NCI-H146 (cell line): ENCODE data around the gene TATDN3.
"Not testable (repeated sequence)": the region's sequence is repeated elsewhere in the genome, so short reads cannot be mapped to it uniquely, and the experiment has no call there.

Experiments
- DNase-seq: peaks from one replicate; lab custom pipeline; 2025; lab: John Stamatoyannopoulos, UW

TATDN3 gene

GRCh38 chr1:212791676-212792395 lies at the start of gene TATDN3, which contains the start of gene NSL1:
Gene TATDN3, plus strand, starts transcription at chr1:212791894. Its CDS starts 28 bp downstream, at chr1:212791922.
Gene NSL1, minus strand, starts transcription at chr1:212791777. Its CDS starts 14 bp downstream, at chr1:212791763.
- peak; percentile 88 for DNase-seq

DNA sequence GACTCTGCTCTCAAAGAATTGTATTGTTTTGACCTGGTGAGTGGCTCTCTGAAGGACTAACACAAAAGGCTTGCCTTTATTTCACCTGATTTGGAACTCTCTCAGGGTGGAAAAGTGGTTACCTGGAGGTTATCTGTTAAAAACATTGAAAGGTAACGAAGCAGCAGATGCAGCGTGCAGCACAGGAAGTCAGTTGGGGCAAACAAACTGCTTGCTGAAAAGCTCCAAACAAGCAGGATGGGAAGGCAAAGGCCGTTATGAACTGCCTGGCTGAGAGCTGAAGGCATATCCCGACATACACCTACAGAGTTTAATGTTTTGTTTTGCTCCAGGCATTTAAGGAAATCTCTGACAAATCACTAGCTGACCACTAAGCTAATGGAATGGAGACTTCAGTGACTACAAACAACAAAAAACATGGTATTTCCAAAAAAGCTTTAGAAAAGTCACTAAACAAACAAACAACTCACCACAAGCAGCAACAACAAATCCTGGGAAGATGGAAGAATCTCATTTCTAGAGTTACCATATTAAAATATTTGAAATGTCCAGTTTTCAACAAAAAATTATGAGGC lies 47.7 kb upstream of the TATDN3 start:
- no peak for DNase-seq

- no peak for DNase-seq
Observed at GRCh38 chr1:212745303-212745702, 46.4 kb upstream of the TATDN3 start.

DNA sequence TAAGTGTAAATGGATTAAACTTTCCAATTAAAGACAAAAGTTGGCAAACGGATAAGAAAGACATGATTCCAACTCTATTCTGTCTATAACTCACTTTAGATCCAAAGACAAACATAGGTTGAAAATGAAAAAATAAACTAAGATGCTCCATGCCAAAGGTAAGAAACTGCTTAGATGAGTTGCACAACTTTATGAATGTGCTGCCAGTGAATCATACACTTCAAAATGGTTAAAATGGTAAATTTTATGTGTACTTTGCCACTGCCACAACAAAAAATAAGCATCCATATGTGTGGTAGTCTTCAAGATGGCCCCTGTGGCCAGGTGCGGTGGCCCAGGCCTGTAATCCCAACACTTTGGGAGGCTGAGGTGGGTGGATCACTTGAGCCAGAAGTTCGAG lies 45.1 kb upstream of the TATDN3 start:
- no peak for DNase-seq

DNA sequence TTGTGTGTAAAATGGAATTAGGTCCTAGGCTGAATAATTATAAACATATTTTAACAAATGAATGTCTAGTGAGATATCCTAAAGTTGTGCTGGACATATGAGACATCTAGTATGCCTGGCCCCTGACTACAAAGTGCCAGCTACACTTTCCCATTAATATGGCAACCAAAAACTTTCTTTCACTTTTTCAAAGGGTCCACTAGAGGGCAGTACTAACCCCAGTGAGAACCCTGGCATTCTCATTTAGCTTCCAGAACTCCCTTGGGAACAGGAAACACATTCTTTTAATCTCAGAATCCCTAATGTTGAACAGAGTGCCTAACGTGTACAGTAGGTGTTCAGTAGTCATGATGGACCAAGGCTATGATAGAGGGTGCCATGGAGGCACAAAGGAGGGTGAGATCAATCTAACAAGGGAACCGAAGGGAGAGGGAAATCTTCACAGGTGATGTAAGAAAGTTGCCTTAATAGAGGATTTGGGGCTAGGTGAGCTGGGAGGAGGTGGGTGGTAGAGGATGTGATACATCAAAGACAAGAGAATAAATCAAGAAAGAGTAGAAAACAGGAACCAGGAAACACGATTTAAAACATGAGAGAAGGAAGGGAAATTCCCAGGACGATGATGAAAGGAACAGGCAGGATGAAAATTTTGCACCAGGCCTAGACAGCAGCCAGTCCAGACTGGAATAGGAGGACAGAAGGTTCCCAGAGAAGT lies 41.7 kb upstream of the TATDN3 start:
- DNase-seq = peak; percentile 35

GRCh38 chr1:212752252-212752933 lies 39.3 kb upstream of the TATDN3 start:
- no peak for DNase-seq

DNA sequence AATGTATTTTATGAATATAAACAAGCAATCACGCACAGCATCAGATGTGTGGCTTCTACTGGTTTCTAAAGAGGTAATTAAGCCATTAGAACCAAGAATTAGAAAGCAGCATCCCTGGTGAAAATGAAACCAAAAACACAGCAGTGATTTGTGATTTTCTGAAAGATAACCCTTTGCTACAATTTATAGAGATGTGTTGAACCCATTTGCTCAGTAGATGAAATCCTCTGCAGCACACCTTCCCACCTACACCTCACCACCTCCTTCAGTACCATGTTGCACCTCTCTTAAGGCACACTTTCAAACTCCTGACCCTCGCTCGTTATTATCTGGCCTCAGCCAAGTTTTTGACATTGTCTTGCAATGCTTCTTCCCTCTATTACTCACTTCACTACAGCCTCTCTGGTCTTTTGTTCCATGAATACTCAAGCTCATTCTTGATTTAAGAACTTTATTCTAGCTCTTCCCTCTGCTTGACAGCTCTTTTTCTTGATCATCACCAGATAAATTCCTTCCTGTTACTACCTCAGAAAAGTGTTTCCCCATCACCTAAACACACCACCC lies 38.7 kb upstream of the TATDN3 start:
- DNase-seq = no peak

- DNase-seq = no peak
Observed at GRCh38 chr1:212753749-212754148, 37.9 kb upstream of the TATDN3 start.

DNA sequence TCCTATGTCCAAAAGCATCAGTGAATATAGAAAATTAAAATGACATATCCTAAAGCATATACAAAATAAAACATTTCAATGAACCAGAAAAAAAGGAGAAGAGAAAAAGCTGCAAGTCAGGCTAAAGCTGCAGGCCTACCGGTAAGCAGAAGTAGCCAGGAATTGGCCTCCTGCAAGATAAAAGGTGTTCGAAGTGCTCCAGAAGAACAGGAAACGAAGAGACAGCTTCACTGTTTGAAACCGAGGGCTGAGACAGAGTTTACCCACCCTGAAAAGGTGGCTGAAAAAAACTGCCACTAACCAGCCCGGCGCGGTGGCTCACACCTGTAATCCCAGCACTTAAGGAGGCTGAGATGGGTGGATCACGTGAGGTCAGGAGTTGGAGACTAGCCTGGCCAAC lies 37.5 kb upstream of the TATDN3 start:
- no peak for DNase-seq

DNA sequence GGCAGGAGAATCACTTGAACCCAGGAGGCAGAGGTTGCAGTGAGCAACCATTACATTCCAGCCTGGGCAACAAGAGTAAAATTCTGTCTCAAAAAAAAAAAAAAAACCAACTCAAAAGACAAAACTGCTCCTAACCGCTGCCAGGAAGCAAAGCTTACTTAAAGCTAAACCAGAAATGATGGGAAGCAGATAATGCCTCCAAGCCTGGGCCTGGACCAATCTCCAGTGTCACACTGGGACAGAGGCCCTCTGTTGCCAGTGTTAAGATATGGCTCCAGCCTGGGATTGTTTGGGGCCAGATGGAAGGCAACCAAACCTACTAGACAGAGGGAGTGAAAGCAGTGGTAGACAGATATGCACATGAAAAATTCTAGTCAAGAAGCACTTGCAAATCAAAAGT lies 37.0 kb upstream of the TATDN3 start:
- DNase-seq = no peak

- no peak for DNase-seq
Observed at GRCh38 chr1:212759683-212760082, 32.0 kb upstream of the TATDN3 start.

DNA sequence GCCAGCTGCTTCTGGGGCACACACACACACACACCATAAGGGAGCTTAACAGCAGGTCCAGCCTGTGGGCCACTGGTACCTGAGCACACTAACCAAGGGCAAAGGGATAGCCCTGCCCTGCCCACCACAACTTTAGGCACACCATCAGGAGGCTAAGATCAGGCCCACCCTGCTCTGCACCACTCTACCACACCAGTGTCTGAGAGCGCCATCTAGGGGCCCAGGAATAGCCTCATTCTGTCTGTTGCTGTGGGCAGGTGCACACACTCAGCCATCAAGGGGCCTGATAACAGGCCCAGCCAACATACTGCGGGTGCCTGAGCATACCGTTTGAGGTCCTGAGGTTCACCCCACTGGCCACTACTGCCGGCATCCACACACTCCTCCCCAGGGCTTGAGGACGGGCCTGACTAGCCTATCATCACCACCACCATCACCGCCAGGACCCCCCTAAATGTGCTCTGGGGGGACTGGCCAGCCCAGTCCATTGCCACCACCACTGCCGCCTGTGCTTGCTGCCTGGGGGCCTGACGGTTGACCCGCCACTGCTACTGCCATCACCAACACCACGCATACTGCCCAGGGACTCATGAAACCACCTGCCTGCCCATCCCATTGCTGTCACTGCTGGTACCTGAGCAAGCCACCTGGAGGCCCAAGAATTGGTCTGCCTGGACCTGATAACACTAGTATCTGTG lies 31.4 kb upstream of the TATDN3 start:
- no peak for DNase-seq

DNA sequence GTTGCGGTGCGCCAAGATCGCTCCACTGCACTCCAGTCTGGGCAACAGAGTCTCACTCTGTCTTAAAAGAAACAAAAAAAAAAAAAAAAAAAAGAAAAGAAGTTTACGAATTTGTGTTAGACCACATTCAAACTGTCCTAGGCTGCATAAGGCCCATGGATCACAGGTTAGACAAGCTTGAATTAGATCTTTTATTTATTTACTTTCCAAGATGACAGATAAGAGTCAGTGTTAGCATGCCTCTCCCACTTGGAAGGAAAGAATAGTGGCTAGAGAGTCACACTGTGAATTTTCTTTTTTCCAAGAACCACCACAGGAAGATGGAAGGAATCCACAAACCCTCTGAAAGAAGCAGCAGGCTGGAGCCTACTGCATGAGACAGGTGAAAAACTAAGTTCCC lies 29.5 kb upstream of the TATDN3 start:
- no peak for DNase-seq

- no peak for DNase-seq
Observed at GRCh38 chr1:212762839-212763238, 28.9 kb upstream of the TATDN3 start.

- DNase-seq = not testable (repeated sequence)
Observed at GRCh38 chr1:212764718-212765281, 26.9 kb upstream of the TATDN3 start.

- not testable (repeated sequence) for DNase-seq
Observed at GRCh38 chr1:212766825-212767224, 24.9 kb upstream of the TATDN3 start.

DNA sequence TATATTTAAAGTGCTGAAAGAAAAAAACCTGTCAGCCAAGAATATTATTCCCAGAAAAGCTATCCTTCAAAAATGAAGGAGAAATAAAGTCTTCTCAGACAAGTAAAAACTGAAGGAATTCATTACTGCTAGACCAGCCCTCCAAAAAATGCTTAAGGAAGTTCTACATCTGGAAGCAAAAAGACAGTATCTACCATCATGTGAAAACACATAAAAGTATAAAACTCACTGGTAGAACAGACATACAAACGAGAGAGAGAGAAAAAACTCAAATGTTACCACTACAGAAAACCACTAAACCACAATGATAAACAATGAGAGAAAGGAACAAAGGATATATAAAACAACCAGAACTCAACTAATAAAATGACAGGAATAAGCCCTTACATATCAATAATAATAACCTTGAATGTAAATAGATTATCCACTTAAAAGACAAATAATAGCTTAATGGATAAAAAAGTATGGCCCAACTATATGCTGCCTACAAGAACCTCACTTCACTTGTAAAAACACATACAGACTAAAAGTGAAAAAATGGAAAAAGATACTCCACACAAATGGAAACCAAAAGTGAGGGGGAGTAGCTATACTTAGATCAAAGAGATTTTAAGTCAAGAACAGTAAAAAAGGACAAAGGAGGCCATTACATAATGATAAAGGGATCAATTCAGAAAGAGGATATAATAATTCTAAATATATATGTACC lies 22.1 kb upstream of the TATDN3 start:
- no peak for DNase-seq

DNA sequence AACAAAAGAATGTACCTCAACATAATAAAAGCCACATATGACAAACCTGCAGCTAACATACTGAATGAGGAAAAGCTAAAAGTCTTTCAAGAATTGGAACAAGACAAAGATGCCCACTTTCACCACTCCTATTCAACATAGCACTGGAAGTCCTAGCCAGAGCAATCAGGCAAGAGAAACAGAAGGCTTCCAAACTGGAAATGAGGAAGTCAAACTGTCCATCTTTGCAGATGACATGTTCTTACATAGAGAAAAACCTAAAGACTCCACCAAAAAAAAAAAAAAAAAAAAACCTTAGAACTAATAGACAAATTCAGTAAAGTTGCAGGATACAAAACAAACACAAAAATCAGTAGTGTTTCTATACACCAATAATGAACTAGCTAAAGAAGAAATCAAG lies 20.4 kb upstream of the TATDN3 start:
- DNase-seq = no peak

- DNase-seq = no peak
Observed at GRCh38 chr1:212773011-212773410, 18.7 kb upstream of the TATDN3 start.

DNA sequence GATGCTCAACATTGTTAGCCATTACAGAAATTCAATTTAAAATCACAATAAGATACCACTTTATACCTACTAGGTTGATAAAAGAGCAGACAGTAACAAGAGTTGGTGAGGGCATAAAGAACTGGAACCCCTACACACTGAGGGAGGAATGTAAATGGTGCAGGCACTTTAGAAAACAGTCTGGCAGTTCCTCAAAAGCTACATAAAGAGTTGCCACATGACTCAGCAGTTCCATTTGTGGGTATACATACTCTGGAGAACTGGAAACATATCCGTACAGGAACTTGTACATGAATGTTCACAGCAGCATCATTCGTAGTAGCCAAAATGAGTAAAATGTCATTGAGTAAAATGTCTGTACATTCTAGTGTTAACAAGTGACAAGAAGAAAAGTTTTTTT lies 17.1 kb upstream of the TATDN3 start:
- DNase-seq = no peak

DNA sequence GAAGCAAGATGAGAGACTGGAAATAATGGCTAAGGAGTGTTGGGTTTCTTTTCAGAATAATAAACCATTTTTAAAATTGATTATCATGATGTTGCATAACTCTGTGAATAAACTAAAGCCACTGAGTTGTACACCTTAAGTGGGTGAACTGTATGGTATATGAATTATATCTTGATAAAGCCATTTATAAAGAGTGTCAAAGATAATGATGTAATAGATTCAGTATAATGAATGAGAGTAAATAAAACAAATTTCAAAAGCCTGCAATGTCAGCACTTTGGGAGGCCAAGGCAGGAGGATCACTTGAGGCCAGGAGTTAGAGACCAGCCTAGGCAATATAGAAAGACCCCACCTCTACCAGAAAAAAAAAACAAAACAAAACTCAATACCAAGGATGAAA lies 16.5 kb upstream of the TATDN3 start:
- DNase-seq = no peak
